Activated T-helper 17 cell treated with anti-CD3 and anti-CD28 coated beads, Interleukin-2, amount 50 U/mL, for 72 hours (primary cell): ENCODE data around the gene PADI2. TPM values are rescaled to one million over a fixed set of nuclear protein-coding genes. Genes with fewer than 3 reads are reported as not detected.
"Not testable (repeated sequence)": the region's sequence is repeated elsewhere in the genome, so short reads cannot be mapped to it uniquely, and the experiment has no call there.

Experiments
- ATAC-seq: fragments of 150-1000 bp; cut with Tn5 transposase; replicated peaks from 2 replicates; pipeline ENCODE4 v1.10.0; 2021; ENCODE audit warnings: mild to moderate bottlenecking, moderate library complexity
- H3K27ac Mint-ChIP-seq: one replicate; pipeline ENCODE4 v1.8.0; 2022; ENCODE audit warnings: mixed read lengths
- H3K27me3 Mint-ChIP-seq: one replicate; pipeline ENCODE4 v1.8.0; 2022; ENCODE audit warnings: mixed read lengths
- H3K36me3 Mint-ChIP-seq: one replicate; pipeline ENCODE4 v1.8.0; 2022; ENCODE audit warnings: low read depth, mild to moderate bottlenecking, mixed read lengths
- H3K4me1 Mint-ChIP-seq: one replicate; pipeline ENCODE4 v1.8.0; 2022; ENCODE audit warnings: mixed read lengths
- H3K4me3 Mint-ChIP-seq: one replicate; pipeline ENCODE4 v1.8.0; 2022; ENCODE audit warnings: mild to moderate bottlenecking, mixed read lengths
- H3K9me3 Mint-ChIP-seq: one replicate; pipeline ENCODE4 v1.8.0; 2022; ENCODE audit warnings: mixed read lengths
- total RNA-seq, 2 donors: library from RNA; stranded (reverse); gene quantifications; one replicate each; pipeline ENCODE4 v1.2.3, GENCODE V29; 2022

PADI2 gene
- total RNA-seq, 2 donors from 2014 or later, result 0.13 to 0.26 TPM

DNA sequence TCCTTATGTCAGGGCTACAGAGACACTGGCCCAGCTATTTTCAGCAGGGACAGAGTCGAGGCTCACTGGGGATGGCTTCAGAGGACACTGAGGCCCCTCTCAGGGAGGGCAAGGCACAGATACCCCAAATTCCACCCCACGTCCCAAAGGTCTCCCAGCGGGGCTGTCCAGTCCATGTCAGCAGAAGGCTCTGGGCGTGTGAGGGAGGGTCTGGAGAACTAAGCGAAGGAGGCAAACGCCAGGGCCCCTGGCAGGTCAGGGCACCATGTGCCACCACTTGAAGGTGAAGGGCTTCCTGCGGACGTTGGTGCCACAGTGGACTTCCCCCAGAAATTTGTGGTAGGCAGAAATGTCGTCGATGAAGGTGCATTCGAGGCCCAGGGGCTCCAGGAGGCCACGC, 50.5 kb downstream of the PADI2 start:
- Mint-ChIP-seq H3K36me3 (no peaks in the 10 kb centered on the region), H3K9me3 (no peaks in the 10 kb centered on the region), H3K27ac (no peak overlapping the region), H3K4me1 (no peaks in the 10 kb centered on the region), H3K4me3 (no peak overlapping the region), H3K27me3 (peaks cover 4% of the 10 kb centered on the region)
- no peak for ATAC-seq

- Mint-ChIP-seq H3K36me3 (no peaks in the 10 kb centered on the region), H3K9me3 (no peaks in the 10 kb centered on the region), H3K27ac (no peak overlapping the region), H3K27me3 (peaks cover 4% of the 10 kb centered on the region), H3K4me1 (no peaks in the 10 kb centered on the region), H3K4me3 (no peak overlapping the region)
- no peak for ATAC-seq
Observed at GRCh38 chr1:17067465-17068240, 51.6 kb downstream of the PADI2 start.

GRCh38 chr1:17067069-17067426, 52.2 kb downstream of the PADI2 start:
- Mint-ChIP-seq H3K36me3 (no peaks in the 10 kb centered on the region), H3K27me3 (peaks cover 4% of the 10 kb centered on the region), H3K27ac (no peak overlapping the region), H3K4me1 (no peaks in the 10 kb centered on the region), H3K4me3 (no peak overlapping the region), H3K9me3 (no peaks in the 10 kb centered on the region)
- no peak for ATAC-seq

DNA sequence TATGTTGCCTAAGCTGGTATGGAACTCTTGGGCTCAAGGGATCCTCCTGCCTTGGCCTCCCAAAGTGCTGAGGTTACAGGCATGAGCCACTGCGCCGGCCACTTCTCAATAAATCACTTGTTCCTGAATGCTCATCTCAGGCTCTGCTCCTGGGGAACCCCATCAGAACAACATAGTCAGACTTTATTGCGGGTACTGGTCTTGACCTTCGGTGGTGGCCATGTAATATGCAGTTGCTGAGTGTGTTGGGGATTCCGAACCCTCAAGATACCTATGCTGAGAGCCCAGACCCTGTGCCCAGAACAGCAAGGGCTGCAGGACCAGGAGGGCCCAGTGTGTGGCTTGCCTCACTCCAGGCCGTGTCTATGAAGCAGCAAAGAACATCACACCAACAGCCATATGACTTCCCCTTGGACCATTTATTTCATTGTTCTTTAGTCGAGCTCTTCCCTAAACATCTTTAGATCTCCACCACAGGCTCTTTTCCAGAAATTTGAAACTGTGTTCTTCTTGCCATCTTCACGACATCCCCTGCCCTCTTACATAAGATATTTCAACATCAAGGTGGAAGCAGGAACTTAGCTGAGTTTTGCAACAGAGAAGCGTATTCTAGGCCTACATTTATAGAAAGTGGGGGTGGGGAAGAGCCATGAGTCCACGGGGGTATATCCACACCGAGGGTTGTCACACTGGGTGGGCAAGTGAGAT, 52.7 kb downstream of the PADI2 start:
- Mint-ChIP-seq H3K36me3 (no peaks in the 10 kb centered on the region), H3K4me1 (no peaks in the 10 kb centered on the region), H3K9me3 (no peaks in the 10 kb centered on the region), H3K27ac (no peak overlapping the region), H3K4me3 (no peak overlapping the region), H3K27me3 (peaks cover 4% of the 10 kb centered on the region)
- ATAC-seq, result no peak

- Mint-ChIP-seq H3K36me3 (no peaks in the 10 kb centered on the region), H3K27ac (no peak overlapping the region), H3K4me1 (no peaks in the 10 kb centered on the region), H3K9me3 (no peaks in the 10 kb centered on the region), H3K27me3 (peaks cover 4% of the 10 kb centered on the region), H3K4me3 (no peak overlapping the region)
- no peak for ATAC-seq
Observed at GRCh38 chr1:17065666-17066065, 53.6 kb downstream of the PADI2 start.

GRCh38 chr1:17062751-17063150, 56.5 kb downstream of the PADI2 start:
- H3K4me3 Mint-ChIP-seq, H3K4me1 Mint-ChIP-seq: not testable (repeated sequence)

GRCh38 chr1:17061892-17062291, 57.4 kb downstream of the PADI2 start:
- H3K27me3 Mint-ChIP-seq, result no peaks in the 10 kb centered on the region
- H3K27ac Mint-ChIP-seq, result no peak overlapping the region
- no peak overlapping the region for H3K4me3 Mint-ChIP-seq
- H3K4me1 Mint-ChIP-seq, result no peaks in the 10 kb centered on the region
- H3K36me3 Mint-ChIP-seq, result no peaks in the 10 kb centered on the region
- H3K9me3 Mint-ChIP-seq, result no peaks in the 10 kb centered on the region
- no peak for ATAC-seq

More at GRCh38 chr1:17062751-17063150, 56.5 kb downstream of the PADI2 start:
- not testable (repeated sequence) for ATAC-seq, H3K9me3 Mint-ChIP-seq, H3K27me3 Mint-ChIP-seq, H3K36me3 Mint-ChIP-seq
- peak overlapping the region; percentile 50 for H3K27ac Mint-ChIP-seq

DNA sequence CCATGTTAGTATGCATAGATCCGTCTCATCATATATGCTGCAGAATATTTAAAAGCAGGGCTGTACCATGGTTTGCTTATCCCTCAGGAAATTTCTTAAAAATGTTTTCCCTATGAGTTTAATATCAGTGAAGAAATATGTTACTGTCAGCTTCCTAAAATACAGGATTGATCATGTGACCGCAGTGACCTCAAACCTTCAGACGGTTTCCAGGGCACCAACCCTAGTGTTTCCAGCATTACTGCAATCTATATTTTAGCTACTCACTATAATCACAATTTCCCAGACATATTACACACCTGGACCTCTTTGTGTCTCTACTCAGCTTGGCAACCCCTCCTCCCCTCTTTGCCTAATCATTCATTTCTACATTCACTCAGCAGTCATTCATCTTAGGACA, 57.8 kb downstream of the PADI2 start:
- Mint-ChIP-seq H3K4me3 (no peak overlapping the region), H3K36me3 (no peaks in the 10 kb centered on the region), H3K27ac (no peak overlapping the region), H3K27me3 (no peaks in the 10 kb centered on the region), H3K9me3 (no peaks in the 10 kb centered on the region), H3K4me1 (no peaks in the 10 kb centered on the region)
- ATAC-seq, result no peak

DNA sequence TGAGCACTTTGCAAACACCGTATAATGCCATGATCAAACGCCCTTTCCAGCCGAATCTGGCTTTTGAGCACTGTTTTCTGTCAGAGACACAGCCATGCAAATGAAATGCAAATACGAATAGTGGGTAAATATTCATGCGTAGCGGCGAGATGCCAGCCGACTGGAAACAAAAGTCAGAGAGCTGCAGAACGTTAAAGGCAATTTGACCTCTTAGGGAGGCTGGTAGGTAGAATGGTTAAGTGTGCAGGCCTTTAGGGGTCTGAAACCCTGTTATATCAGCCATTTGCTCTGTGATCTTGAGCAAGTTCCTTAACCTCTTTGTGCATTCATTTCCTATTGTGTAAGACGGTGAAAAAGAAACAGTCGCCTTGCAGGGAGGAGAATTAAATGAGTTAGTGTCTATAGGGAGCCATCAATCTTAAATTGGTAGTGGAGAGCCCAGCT, 58.9 kb downstream of the PADI2 start:
- no peaks in the 10 kb centered on the region for H3K9me3 Mint-ChIP-seq
- ATAC-seq, result no peak
- H3K27ac Mint-ChIP-seq, result no peak overlapping the region
- H3K27me3 Mint-ChIP-seq, result no peaks in the 10 kb centered on the region
- H3K4me3 Mint-ChIP-seq, result no peak overlapping the region
- no peaks in the 10 kb centered on the region for H3K36me3 Mint-ChIP-seq
- no peaks in the 10 kb centered on the region for H3K4me1 Mint-ChIP-seq

DNA sequence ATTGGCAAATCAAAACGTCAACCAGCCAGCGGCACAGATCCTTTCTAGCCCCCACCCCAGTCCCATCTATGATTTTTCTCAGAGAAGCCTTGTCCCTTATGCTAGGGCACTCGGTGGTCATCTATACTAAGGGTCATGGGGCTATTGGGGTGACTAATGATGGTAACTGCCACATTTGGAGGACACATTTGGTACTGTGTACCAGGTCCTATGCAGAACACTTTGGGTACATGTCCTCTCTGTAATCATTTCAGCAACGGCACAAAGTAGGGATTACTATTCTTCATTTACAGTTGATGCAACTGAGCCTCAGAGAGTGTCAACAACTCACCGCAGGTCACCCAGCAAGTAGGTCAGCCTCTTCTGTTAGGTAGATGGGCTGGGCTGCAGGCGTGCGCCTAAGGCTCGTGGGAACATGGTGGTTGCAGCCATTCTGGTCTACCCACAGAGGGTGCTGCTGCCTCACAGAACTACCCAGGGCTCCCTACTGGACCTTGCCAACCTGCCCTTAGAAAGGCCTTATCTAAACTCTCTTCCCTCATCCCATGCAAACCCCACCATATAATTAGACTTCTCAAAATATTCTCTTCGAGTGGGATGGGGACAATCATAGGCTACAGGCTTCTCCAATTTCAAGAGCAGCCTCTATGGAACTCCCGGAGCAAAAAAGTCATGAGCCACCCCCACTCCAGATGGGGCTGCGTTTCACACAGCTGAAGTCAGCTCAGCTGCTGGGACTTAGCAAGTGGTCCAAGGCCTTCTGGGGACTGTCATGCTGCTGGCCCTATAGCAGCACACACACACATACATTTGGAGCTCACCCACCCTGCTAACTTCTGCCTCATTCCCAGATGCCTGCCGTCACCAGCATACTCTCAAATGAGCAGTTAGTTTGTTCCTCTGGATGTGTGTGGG, 59.6 kb downstream of the PADI2 start:
- no peaks in the 10 kb centered on the region for H3K36me3 Mint-ChIP-seq
- peak; percentile 79 for ATAC-seq
- H3K27me3 Mint-ChIP-seq, result no peaks in the 10 kb centered on the region
- no peaks in the 10 kb centered on the region for H3K4me1 Mint-ChIP-seq
- no peaks in the 10 kb centered on the region for H3K9me3 Mint-ChIP-seq
- H3K4me3 Mint-ChIP-seq, result no peak overlapping the region
- no peak overlapping the region for H3K27ac Mint-ChIP-seq

DNA sequence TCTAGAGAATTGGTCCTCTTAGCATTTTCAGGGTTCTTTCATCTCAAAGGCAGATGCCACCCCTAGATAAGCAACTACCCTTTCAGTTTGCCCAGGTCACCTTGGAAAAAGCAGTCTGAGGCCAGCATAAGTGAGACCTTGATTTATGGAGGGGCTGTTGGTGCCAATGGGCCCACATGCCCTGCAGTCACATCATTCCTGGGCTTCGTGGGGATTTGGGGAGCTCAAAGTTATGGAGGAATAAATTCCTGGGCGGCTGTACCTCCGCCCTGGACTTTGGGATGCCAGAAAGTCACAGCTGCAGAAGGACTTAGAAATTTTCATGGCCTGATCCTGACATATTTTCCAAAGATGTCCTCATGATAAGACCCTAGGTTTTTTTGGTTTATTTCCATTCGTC, 62.7 kb downstream of the PADI2 start:
- no peak overlapping the region for H3K4me3 Mint-ChIP-seq
- no peak for ATAC-seq
- H3K27ac Mint-ChIP-seq, result no peak overlapping the region
- peaks cover 16% of the 10 kb centered on the region for H3K36me3 Mint-ChIP-seq
- H3K9me3 Mint-ChIP-seq, result no peaks in the 10 kb centered on the region
- H3K4me1 Mint-ChIP-seq, result peaks cover 5% of the 10 kb centered on the region
- no peaks in the 10 kb centered on the region for H3K27me3 Mint-ChIP-seq

- Mint-ChIP-seq H3K9me3 (no peaks in the 10 kb centered on the region), H3K27ac (no peak overlapping the region), H3K27me3 (no peaks in the 10 kb centered on the region), H3K36me3 (peaks cover 24% of the 10 kb centered on the region), H3K4me1 (peaks cover 11% of the 10 kb centered on the region), H3K4me3 (peak overlapping the region; percentile 97)
- ATAC-seq, result no peak
Observed at GRCh38 chr1:17055801-17056200, 63.5 kb downstream of the PADI2 start.

GRCh38 chr1:17053685-17054410, 65.4 kb downstream of the PADI2 start, which contains the start of gene SDHB:
Gene SDHB, minus strand, starts transcription at chr1:17054032. Its CDS starts 13 bp downstream, at chr1:17054019.
- Mint-ChIP-seq H3K4me1 (peaks cover 11% of the 10 kb centered on the region), H3K9me3 (no peaks in the 10 kb centered on the region), H3K36me3 (peaks cover 35% of the 10 kb centered on the region), H3K4me3 (peak within 1 kb of the TSS; percentile 97), H3K27me3 (no peaks in the 10 kb centered on the region), H3K27ac (peak within 1 kb of the TSS; percentile 95)
- ATAC-seq, result peak; percentile 99
